ENCODE measurements around the gene L3MBTL3.

L3MBTL3 gene

DNA sequence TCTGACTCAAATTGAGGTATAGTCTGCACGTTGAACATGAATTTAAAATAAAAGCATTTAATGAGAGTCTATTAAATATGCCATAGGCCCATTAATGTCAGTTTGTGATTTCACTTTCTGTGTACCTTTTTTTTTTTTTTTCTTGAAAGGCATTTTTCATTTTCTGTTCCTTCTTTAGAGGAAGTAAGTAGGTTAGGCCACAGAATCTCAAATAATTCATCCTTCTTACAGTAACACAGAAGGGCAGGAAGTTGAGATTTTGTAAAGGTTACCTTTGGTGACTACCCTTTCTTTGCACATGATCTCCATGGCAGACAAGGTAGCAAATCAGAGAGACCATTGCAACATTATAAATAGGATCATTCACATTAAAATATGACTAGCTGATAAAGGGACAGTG, 9.6 kb downstream of the L3MBTL3 start:
- no peak for DNase-seq

DNA sequence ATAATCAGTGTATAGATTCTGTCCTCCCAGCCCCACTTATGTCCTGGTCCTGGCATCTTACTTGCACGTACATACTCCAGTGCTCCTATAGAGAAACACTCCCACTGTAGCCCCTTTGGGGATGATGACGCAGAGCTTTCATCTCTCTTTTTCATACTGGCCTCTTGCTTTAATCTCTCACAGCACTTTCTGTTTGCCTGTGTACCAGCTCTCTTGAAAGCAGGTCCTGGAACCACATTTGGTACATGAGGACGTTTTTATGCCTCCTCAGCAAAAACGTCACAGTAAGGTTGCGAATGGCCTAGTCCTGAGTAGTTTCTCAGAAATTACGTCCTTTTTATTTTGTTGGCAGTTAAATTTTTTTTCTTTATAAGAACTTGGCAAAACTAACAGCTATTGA, 10.8 kb downstream of the L3MBTL3 start:
- DNase-seq = no peak

DNA sequence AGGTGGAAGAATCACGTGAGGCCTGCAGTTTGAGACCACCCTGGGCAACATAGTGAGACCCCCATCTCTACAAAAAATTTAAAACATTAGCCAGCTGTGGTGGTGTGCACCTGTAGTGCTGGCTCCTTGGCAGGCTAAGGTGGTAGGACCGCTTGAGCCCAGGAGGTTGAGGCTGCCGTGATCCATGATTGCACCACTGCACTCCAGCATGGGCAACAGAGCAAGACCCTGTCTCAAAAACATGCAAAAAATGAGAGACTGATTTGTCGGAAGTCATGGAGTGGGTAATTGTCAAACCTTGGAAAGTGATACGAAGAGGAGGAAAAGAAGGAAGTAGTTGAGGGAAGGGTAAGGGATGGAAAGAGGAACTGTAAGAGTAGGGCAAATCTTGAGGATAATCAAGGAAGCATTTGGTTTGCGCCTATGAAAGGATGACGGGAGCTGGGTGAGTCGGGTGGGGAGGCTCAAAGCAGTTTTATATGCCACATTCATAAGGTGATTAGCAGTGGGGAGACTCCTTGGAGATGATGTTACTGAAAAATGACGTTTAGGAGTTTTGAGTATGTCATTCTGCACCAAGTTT, 14.5 kb downstream of the L3MBTL3 start:
- DNase-seq = no peak

DNA sequence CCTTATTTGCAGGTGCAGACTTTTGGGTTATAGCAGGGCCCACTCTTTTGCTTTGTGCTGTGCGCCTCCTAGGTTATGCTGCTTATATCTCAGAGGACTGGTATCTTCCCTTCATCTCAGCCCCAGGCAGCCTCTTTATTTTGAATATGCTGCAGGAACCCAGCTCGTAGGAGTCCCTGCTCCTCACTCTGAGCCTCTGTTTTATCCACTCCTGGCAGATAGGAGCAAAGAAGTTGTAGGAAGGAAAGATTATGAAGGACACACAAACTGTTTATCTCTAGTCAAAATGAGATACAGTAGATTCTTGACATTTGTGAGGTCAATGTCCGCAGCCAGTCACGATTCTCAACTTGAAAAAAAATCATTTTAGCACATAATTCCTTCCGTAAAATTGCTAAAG, 15.6 kb downstream of the L3MBTL3 start:
- no peak for DNase-seq

DNA sequence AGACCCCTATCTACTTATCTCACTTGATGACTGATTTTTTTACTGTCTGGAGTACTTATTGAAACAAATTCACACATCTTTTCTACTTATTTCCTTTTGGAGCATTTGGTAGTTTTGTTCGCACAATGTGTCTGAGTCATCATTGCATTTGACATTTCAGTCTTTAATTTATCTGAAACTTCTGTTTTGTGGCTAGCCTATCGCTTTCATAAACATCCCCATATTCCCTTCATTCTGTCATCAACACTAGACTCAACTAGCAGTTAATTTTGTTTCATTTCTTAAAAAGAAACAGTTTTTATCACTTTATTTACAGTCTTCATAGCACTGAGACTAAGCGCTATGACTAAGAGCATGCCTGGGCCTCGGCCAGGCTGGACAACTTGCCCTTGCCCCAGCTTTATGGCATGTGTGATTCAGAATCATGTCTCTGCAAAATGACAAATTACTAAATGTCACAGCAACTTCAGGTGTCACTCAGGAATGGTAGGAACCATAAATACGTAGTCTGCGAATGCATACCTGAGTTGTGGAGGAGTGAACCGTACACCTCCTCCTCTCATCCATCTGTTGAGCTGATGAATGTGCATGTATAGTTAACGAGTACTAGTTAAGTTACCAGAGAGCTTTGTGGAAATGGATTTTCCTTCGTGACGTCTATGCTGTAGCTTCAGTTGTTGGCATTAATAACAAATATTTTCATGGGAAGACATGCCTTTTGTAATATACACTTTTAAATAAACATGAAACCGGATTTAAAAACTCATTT, 16.2 kb downstream of the L3MBTL3 start:
- peak; percentile 62 for DNase-seq

DNA sequence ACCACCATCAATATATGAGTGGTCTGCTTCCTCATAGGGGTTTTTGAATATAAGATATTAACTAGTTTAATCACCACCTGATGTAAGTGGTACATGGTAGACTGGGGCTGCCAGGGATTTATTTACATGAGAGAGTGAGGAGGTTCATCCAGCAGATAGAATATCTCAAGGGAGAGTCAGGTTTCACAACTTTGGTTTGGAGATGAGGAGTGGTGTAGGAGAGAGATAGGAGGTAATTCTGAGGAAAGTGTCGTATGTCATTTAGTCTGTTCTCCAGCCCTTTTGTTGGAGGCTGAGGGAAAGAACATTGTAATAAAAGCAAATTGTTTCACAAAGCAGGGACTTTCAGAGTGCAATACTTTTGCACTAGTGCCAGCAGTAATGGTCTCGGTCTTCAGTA, 16.8 kb downstream of the L3MBTL3 start:
- no peak for DNase-seq

DNA sequence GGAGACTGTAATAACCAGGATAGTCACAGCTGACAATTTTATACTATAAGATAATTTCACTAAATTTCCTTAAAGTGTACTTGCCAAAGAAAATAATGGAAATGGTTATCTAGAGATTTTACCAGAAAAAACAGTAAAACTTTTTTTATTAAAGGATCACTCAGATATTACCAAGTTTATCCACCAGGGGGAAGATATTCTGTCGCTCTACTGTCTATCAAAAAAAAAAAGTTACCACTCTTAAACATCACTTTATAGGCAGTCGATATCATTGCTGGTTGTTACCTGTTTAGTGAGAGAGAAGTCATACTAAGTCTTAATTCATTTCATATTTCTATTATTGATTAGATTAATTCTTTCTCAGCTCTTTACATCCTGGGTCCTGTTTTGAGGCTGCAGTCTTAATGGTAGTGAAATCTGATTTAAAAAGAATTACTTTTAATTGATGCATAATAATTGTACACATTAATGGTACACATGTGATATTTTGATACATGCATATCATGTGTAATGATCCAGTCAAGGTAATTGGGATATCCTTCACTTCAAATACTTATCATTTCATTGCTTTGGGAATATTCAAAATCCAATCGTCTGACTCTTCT, 18.9 kb downstream of the L3MBTL3 start:
- peak; percentile 4 for DNase-seq

DNA sequence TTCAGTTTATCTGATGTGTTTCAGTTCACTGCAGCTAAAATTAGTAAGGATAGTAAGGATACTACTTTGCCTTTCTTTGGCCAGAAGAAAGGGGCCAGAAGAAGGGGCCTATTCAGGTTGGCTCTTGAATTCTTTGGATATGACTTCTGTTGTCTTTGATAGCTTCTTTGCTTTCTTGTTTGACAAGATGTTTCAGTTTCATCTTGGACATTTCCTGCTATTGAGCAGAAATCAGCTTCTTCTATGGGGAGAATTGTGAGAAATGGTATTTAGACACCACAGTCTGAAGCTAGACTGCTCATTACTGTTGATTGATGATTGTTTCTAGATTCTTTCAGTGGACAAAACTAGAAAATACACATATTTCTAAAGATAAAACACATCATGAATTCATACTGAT, 23.2 kb downstream of the L3MBTL3 start:
- DNase-seq = no peak

DNA sequence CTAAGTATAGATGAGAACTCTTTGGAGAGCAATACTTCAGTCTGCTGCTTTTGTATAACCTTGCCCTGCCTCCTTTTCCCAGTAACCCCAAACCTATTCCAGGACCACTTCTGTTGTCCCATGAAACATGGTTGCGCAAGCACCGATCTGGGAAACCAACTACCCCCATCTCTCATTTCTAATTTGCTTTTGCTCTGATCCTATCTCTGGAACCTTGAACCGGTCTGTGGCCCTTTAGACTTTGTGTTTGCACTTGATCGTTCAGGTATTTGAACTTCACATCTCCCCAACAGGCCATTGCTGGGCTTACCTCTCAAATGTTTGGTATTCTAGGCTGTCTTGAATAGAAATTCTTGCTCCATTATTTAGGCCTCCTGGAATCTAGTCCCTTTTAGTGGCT, 25.0 kb downstream of the L3MBTL3 start:
- DNase-seq = no peak

DNA sequence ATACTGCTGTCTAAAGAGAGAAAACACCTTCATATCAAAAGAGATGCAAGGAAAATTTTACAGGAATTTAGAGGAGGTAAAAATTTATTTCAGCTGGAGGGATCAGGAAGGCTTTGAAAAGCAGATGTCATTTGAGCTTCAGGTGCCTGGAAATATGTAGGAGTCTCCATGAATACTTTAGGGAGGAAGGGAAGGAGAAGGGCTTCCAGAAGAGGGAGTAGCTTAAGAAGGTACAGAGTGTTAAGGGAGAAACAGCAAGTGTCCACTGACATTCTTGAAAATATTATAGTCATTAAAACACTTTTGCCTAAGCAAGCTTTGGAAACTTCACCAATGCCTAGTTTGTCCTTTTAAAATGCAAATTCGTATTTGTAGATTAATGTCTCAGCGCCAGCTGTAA, 27.2 kb downstream of the L3MBTL3 start:
- no peak for DNase-seq

DNA sequence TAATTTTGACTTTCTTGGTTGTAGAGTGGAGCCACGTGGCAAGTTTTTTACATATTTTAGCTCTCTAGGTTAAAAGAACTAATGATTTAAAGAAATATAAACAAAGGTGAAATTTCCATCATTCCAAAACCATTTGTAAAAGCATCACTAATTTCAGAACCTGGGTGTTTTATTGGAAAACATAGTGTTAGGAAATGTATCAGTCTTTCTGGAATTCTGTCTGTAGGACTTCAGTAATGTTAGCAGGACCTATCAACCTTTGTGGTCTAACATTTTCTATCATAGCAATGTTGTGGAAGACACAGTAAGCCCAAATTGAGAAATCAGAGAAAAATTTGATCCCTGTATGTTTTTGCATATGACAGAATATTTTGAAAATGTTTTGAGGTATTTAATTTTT, 28.3 kb downstream of the L3MBTL3 start:
- DNase-seq = peak; percentile 53

DNA sequence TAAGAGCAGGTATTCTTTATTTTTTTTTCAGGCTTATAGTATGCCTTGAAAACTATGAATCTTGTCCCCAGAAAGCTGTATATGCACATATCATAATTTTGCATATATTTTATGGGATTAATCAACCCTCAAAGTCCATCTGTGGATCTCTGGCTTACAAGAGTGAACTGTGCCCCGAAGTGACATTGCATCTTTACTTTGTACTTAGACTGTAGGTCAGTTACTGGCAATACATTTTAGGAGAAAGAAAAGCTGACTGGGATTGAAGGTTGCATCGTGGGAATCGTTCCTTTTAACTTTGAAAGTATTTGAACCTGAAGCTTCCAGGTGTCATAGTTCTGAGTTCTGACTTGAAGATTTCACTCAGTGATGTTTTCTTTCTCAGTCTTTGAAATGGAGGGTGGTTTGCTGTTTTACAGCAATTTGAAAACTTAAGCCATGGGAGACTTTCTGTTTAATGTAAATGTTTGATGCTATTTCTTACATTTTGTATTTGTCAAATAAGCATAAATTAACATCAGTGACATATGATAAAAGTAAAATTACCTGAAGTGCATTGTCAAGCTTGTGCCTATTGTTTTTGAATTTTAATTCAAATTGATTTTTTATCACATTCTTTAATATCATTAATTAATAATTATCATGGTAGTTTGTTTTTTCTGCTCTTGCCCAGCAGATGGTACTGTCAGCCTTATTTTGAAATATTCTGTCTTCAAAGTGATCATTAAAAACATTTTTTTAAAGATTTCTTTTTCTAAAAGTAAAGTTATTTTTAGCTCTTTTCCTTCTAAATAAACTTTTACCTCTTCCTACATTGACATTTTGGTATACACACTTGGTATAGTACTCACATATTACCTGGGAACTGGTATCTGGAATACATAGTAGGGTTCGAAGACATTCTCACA, 29.0 kb downstream of the L3MBTL3 start:
- DNase-seq = no peak

DNA sequence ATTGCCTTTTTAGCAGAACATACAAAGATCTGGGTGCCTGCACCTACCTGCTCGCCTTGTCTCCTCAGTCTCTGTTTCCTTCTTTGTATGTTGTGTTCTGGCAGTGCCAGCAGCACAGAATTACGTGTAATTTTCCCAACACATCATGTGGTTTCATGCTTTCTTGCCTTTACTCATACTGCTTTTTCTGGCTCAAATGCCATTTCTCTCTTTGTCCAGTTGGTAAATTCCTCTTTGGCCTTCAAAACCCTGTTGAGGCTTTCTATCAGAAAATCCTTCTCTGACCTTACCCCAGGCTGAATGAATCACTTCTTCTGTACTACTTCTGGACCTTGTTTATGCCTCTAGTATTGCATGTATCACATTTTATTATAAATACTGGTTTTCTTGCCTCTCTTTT, 31.8 kb downstream of the L3MBTL3 start:
- DNase-seq = no peak

DNA sequence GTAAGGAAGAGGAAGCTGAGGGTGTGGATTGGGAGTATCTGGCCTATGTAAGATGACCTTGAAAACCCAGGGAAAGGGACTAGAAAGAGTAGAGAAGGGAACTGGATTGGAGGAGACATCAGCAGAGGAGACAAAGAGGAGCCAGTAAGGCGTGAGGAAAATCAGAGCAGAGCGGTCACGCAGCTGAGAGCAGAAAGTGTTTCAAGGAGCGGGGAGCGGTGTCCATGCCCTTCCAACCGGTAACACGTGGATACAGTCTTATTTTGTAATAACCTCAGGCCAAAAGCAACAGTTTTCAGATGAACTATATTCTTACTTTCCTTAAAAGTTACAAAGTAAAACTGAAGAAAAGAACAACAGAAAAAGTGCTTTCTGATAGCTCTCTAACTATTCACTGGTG, 36.3 kb downstream of the L3MBTL3 start:
- DNase-seq = no peak

DNA sequence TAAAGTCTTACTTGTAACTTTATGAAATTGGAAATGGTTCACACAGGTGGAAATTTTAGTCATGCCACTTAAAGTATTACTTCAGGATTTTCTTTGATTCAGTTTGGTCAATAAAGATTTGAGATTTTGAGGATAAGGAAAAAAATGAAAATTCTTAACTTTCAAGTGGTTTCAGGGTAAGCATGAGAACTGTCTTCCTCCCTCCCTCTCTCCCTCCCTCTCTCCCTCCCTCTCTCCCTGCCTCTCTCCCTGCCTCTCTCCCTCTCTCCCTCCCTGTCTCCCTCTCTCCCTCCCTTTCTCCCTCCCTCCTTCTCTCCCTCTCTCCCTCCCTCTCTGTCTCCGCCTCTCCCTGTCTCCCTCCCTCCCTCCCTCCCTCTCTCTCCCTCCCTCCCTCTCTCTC, 36.9 kb downstream of the L3MBTL3 start:
- no peak for DNase-seq

DNA sequence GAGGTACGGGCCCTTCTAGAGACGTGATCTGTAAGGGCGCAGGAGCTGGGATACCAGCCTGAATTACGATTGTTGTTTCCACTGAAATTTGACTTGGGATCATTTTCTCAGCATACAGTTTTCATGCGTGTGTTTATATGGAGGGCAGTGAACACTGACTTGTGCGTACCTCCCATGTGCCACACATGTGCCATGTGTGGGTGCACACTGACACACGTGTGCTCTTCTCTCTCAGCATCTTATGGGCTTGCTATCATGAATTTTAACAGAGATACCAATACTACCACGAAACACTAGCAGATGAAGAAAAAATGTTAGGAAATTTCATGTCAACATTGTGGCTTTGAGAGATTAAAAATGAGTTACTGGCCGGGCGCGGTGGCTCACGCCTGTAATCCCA, 39.1 kb downstream of the L3MBTL3 start:
- DNase-seq = no peak

DNA sequence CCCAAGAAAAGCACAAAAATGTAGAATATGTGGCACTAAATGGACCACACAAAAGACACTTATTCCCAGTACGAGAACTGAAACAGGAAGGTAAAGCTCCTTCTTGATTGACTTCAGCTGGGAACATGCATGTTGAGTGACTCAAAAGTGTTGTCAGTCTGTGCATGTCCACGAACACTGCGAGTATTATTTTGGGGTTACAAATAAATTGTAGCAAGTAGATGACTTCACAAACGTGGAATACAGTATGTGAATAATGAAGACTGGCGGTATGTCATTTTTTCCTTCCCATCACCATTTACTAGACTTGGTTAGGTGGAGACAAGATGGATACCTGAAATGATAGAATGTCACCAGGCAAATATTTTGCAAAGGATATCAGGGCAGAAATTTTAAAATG, 45.4 kb downstream of the L3MBTL3 start:
- DNase-seq = no peak

DNA sequence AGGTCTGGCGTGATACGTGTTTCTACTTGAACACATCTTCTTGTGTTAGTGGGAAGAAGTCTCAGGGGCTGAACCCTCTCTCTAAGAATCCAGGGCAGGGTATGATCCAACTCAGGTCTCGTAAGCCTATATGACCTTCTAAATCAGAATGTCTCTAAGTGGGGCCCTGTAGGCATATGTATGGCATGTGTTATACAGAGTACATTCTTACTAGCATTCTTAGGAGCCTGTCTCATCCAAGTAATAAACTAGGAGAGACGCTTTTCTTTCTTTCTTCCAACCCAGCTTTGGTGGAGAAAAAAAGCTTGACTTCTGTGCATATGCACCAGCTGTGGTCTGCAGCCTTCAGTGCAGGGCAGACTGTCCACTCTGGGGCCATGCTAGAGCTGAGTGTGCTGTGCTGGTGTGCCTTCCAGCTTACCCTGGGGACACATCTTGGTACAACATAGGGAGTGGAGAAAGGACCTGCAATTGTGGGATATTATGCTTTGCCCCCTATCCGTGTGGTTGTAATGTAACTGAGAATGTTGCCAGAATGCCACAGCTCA, 47.3 kb downstream of the L3MBTL3 start:
- peak; percentile 67 for DNase-seq

DNA sequence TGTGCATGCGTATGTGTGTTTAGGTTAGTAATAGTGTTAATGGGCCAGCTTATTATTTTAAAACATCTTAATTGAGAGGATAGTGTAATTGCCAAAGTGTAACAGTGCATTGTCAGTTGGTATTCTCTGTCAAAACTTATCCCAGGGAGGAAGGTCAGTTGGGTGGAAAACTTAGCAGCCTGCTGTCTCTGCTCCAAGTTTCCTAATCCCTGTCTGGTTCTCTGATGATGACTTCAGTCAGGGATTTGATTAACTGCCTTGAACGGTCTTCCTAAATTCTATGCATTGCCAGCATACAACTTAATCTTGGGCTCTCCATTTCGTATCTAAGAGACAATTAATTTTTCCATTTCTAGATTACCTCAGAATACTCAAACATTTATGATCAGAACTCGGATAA, 51.1 kb downstream of the L3MBTL3 start:
- peak; percentile 35 for DNase-seq

DNA sequence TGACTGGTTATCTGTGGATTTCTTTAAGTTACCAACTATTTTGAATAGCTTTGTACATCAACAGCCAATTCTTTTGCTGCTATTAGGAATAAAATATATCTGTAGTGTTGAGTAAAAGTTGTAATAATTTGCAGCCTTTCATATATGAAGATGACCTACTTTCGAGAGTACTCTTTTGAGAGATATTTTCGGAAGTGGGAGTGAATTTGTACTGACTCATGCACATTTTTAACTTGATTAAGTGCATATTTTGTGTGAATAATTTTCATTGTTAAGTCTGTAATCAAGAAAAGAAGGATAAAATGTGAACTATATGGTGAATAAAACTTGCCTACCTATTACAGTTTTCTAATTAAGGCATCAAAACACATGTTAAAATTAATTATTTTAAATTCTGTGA, 51.9 kb downstream of the L3MBTL3 start:
- DNase-seq = peak; percentile 34

DNA sequence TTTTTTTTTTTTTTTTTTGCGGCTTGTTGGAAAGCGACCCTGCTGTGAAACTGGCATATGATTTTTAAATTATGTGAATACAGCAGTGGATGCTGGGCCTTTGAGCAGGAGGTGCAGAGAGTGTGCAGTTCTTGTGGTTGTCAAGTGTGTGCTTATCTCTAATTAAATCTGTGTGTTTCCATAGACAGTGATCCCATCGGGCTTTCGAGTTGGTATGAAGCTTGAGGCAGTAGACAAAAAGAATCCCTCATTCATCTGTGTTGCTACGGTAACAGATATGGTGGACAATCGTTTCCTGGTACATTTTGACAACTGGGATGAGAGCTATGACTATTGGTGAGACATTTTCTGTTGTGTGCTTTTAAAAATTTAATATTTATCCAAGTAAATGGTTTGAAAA, 52.4 kb downstream of the L3MBTL3 start:
- DNase-seq = peak; percentile 32

DNA sequence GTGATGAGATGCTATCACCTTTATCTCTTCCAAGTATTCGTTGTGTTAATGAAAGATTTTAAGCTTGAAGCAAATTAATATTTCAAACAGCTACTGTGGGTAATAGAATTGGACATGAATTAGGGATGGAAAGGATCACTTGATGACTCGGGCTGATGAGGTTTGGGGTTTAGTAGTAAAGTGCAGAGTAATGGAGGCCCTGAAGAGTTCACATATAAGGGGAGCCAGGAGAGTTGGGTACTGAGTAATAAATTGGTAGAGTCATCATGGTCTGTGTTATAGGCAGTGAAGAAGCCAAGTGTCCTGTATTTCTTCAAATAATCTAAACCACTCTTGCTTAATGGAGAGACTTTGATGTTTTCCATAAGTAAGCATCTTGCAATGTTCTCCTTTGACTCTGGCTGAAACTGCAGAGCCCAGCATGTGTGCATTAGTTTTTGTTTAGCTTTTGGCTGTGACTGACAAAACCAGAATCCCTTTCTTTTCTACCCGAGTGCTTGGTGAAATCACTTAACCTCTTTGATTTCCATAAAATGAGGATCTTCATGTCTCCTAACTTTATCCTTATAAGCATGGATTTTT, 57.6 kb downstream of the L3MBTL3 start:
- no peak for DNase-seq

DNA sequence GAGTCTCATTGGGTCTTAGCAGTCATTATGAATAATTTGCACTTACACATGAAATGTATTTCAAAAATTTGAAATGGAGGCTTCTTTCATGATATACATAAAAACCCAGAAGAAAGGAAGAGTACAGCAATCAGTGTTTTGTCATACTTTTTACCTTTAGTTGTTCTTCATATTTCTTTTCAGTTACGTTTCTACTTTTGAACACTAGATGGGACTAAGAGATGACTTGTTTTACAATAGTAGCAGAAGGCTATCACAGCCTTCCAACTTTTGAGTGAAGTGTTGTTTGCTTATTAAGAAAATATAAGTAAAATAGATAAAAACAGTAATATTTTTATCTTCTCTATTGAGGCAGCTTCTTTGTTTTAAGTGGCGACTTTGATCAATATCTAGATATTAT, 58.1 kb downstream of the L3MBTL3 start:
- peak; percentile 21 for DNase-seq
